GM18520 (cell line): ENCODE measurements around the gene ACOT7.

Source experiments
- ATAC-seq: cut with Tn5 transposase; IDR thresholded peaks from one replicate; pipeline ENCODE4 v1.9.1; 2021; ENCODE audit not compliant: unreplicated experiment

ACOT7 gene

DNA sequence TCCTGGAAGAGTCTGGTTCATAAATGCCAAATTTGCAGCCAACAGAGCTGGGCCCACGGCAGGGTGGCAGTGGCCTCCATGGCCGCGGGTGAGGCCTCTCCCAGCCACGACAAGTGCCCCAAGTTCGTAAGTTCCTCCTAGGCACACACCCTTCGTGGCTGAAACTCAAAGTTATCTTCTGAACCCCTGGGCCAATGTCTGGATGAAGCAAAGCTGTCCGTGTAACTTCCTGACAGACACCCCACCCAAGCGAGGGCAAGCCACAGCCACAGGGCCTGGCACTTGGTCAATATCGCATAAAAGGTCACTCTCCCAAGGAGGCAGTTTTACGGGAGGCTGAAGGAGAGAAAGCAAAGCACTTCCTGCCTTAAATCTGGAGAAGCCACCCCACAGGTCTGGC, 104.9 kb downstream of the ACOT7 start:
- no peak for ATAC-seq

DNA sequence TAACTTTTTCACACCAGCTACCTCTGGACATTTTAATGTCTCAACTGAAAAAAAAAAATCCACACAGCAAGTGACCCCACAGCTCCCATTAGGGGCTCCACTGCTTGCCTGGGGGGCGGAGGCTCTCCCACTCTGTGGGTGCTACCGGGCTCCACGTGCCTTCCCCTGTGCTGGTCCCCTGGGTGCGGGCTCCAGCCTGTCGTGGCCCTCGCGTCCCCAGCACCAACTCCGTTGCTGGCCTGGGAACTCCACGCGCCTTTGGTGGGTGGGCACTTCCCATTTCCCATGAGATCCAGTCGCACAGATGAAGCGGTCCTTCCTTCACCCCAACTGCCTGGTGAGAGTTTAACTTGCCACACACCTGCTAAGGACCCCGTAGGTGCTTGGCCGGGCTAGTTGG, 105.5 kb downstream of the ACOT7 start:
- no peak for ATAC-seq

DNA sequence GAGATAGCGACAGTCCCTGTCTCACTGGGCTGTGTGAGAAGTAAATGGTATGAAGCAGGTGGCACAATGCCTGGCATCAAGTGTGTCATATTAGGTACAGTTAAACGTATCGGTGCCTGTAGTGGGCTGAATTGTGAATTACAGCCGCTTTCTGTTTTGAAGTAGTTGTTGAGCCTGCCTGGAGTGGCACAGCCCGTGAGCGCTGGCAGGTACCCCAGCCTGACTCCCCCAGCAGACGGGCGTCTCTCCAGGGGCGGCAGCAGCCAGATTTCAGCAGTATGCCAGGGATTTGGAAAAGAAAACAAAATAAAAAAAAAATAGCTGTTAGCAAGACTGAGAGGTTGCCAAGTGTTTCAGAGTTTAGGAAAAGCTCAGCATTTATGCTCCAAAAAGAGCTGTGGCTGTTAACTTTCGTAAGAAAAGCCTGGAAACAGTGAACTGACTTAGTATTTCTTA, 106.1 kb downstream of the ACOT7 start:
- ATAC-seq: no peak

DNA sequence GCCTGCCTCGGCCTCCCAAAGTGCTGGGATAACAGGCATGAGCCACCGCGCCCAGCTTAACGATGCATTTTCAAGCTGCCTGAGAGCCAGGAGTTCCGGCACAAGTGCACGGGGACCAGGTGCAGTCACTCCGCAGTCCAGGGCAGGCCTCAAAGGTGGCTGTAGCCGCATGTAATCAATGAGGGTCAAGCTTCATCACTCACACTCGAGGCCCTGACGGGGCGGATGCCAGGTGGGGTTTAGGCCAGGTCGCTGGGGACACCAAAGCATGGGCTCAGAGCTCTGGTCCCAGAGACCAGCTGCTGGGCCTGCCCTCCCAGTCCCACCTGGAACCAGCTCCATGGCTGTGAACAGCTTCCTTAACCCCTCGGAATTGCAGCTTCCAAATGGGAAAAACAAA, 106.5 kb downstream of the ACOT7 start:
- no peak for ATAC-seq

DNA sequence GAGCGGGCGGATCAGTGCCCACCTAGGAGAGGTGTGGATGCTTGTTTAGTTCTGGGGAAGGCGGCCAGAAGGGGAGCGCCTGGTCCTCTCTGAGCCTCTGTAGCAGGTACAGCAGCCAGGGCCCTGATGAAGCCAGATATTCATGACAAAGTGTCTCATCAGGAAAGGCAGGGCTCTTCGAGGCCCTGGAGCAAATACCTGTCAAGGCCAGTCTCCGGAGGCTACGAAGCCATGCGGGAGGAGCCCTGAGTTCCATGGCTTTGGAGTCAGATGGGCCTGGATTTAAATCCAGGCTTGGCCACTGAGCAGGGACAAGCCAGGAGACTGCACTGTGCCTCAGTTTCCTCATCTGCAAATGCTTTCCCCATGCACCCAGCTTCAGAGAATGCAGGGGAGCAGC, 107.3 kb downstream of the ACOT7 start:
- no peak for ATAC-seq

DNA sequence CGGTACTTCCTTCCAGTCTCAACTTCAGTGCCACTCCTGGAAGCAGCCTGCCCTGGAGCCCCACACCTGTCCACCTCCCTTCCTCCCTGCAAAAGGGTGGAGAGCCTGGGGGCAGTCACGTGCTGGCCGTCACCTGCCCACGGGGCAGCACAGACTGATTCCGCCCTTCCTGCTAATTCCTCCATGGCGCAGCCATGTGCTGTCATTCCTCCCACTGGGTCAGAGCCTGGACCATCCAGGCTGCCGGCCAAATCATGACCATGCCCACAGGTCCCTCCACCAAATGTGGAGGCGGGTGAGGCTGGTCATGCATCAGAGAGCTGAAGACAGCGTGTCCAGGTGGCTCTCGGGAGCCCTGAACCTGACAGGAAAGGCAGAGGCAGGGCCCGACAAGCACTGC, 108.2 kb downstream of the ACOT7 start:
- ATAC-seq: no peak

DNA sequence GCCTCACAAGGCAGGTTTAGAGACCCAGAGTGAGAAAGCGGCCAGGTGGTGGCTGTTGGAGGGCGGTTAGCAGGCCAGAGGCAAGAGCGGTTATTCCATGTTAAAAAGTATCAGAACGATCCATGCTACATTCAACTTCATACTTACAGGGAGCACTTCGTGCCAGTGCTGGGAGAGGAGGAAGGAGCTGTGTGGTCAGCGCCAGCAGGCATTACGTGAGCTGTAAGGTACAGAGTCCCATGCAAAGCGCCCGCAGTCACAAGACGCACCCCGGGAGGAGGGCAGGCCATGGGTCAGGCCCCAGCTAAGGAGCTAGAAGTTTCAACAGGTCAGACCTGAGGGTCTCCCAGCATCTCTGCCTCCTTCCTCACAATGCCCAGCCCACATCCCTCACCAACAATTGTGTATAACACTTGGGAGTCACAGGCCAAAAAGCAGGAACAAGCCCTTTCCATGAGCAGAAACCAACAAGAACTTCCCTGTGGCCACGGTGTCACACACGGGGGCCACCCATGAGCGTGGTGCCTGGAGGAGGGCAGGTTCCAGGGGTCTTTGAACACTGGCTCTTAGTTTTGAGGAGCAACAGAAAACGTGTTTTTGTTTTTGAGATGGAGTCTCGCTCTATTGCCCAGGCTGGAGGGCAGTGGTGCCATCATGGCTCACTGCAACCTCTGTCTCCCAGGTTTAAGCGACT, 110.8 kb downstream of the ACOT7 start:
- no peak for ATAC-seq

DNA sequence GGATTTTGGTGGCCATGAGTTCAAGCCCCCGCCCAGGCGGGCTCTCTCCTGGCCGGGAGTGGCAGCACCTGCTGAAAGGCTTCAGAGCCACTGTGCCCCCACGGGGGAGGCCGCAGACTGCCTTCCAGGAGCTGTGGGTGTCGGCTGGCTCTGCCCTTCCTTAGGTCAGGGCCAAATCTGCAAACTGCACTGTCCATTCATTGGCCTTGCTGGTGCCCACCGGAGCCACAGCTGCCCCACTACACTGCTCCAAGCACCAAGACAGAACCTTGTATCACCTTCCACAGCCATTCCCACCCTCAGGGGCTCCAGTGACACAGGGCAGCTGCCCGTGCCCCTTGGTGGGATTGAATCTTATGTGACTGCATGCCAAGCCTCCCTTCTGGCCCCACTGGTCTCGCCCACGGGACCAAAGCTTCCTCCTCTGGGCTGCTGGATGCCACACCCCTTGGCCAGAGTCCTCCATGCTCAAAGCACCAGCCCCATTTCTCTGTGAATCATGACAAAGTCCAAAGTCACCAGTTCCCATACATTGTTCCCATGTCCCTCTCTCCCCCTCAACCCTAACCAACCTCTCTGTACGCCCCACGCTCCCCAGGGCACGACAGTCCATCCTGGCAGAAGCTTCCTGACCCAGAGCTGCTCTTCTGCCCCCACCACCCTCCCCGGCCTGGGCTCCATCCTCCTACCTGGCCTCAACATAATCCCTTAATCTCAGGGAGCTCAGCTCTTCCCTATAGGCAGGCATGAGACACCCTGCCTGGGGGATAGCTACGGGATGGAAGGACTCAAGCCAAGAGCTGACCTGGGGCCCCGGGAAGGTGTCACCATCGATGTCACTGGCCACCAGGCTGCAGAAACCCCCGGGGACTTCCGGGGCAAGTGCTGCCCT, 111.8 kb downstream of the ACOT7 start:
- ATAC-seq: no peak

DNA sequence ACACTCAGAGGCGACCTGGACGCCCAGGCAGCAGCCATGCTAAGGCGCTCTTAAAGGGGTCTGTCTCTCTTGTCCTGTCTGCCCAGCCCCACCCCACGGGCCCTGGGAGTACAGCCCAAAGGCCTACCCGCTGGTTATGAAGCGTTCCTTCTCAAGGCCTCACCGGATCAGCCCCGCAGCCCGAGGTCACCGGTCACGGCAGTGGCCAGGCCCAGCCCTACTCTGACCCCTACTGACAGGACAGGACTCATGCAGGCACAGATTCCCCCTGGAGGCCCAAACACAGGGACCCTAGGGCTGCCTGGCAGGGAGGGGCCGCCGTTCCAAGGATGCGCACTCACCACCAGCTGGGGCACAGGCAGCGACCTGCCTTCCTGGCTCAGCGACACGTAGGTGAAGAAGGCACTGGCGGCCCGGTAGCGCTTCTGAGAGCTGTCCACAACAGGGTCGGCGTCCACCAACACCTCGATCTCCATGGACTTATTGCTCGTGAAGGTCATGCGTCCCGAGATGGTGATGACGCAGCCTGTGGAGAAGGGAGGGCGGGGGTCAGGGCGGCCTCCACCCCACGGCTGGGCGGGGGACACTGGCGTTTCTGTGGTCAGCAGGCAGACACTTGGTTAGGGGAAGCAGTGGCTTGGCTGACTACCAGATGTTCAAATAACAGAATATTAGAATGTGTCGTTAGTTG, 112.7 kb downstream of the ACOT7 start:
- ATAC-seq: no peak

DNA sequence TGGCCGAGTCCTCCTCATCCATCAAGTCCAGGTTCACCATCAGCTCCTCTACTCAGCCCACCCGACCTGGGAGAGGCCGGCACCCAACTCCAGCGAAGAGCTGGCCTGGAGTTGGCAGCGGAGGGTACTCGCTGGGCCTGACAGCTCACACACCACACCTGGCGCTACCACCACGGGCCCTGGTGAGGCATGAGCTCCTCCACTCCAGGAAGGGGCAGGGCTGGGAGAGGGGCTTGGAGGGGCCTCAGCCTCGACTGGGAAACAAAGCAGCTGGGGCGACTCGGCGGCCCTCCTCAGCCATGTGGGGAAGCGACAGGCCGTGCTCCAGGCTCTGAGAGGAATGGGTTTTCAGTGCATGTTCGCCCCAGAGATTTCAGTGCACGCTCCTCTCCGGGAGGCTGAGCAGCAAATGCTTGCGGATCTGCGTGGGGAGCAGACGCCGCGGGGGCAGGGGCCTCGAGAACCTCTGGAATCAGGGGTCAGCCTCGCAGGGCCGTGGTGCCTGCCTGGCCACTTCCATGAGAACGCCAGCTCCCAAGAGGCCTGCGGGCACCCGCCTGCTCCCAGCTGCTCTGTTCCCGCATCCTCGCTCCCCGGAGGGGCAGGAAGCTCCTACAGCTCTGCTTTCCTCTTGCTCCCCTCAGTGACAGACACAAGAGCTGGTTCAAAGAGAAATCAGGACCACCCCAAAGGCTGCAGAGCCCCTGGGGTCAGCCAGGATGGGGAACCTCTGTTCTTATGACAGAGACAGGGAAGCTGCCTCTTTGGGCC, 113.8 kb downstream of the ACOT7 start:
- no peak for ATAC-seq

DNA sequence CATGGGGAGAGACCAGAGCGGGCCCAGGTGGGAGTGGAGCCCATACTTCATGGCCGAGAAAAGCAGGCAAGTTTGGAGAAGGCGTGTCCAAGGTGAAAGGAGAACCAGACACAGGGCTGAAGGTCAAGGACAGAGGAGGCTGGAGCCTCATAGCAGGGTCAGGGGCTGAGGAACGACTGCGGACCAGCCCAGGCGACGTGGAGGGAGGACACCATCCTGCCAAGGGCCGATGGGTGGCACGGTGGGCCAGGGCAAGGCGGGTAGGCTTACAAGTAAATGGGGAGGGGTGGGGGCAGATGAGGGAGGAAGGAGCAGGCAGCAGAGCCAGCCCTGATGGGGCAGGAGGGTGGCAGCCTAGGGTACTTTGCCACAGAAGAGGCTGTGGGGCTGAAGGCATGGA, 114.5 kb downstream of the ACOT7 start:
- ATAC-seq: no peak

DNA sequence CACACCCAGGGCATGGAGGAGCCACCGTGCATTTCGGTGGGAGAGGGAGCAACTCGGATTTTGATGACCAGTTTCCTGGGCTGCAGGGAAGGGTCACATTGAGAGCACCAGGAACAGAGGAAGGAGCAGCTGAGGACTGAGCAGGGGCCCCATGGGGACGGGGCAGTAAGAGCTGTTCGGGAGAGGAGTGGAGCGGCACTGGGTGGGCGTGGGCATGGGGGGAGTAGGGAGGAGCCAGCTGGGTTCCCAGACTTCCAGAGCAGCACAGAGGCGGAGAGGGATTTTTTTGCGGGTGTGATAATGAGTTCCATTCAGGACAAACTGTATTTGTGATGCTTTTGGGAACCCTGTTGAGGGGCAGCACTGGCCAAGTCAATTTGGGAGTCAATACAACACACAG, 115.3 kb downstream of the ACOT7 start:
- no peak for ATAC-seq

DNA sequence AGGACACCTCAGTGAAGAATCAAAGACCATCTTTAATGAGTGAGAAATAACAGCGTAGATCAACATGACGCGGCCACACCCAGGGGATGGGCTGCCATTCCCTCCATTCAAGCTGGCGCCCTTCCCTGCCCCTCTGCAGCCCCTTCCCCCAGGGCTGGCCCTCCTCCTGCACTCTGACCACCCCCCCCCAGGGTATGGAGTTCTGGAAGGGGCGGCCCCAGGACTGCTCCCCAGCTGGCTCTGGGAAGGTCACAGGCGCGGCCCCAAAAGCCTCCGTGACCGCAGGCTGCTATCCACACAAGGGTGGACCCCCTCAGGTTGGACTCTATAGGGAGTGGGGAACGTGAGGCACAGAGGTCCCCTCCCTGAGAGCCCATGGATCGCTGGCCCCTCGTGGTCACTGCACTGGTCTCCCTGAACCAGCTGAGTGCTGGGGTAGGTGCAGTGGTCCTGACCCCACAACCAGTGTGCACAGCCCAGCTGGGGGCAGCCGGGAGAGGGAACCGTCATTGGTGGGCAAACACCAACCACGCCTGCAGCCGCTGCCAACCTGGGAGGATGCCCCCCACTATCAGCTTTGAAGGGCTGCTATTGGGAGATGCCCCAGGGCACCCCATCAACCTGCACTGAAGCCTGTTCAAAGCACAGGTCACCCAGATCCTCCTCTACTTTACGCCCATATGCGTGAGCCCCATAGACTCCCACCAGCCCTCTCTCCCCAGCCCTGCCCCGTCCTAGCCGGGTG, 116.6 kb downstream of the ACOT7 start:
- ATAC-seq: no peak

DNA sequence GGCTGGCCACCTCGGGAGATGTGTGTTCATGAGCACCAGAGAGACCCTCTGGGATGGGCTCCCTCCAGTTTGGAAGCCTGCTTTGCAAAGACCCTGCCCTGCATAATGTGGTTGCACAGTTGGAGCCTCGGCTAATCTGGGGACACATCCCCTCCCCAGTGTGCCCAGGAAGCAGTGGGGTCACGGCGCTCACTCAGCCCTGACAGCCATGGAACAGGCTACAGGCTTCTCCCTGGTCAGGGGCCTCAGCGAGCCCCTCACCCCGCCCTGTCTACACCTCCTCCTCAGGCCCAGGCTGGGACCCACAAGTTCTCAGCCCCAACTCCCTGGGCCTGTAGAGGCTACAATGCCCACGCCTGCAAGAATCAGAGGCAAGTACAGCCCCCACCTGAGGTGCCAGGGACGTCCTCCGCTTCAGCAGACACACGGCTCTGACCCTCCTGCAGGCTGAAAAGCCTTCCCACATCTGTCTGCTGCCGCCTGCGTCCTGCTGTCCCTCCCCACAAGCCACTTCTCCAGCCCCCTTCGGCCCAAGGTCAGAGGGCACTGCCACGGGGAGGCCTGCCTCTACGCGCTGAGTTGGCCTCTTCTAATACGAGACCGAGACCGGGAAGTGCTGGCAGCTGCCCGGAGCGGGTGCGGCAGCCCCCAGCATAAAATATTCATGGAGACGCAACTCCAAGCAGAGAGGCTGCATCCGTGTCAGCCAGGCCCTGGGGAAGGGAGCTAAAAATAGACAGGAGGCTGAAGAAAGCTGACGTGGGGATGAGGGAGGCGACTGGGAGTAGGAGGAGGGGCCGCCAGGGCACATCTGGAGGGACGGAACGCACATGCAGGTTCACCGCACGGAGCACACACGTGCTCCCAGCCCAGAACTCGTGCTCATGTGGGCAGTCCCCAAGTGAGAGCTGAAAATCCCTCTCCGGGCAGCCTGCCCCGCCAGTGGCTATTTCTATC, 117.5 kb downstream of the ACOT7 start:
- no peak for ATAC-seq

DNA sequence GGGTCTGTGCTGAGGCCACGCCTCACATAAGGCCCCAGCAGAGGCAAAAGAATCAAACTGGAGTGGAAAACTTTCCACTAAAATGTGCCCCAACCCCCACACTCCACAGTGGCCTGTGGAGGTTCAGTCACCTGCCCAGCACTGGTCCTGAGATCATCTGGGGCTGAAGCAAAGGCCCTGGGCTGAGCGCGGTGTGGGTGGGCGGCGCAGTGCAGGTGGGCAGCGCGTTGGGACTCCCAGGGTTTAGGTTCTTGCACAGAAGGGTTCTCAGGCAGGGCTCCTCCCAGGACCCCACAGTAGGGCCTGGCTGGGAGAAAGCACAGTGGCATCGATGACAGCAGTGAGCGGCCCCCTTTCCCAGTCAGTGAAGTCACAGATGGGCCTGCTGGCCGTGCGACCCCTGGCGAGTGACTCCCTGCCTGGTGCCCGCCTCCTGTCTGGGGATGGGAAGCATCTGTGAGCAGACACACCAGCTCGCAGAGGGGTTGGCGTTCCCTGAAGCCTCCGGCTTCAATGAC, 118.9 kb downstream of the ACOT7 start:
- ATAC-seq: no peak

DNA sequence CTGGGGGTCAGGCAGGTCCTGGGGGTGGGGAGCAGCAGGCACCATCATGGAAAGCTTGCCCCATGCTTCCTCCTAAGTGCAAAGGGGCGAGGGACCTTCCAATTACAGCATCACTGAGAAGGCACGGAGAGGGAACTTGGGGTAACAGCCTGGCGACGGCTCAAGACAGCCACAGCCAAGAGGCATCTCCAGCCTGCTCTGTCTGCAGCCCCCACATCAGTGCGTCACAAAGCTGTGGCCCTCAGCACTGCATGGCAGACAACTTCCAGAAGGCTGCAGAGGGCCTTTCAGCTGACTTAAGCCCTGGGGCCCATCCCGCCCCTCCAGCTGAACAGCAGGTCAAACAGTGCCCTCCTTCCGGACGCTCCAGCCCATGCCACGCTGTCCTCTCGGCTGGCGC, 119.5 kb downstream of the ACOT7 start:
- no peak for ATAC-seq

DNA sequence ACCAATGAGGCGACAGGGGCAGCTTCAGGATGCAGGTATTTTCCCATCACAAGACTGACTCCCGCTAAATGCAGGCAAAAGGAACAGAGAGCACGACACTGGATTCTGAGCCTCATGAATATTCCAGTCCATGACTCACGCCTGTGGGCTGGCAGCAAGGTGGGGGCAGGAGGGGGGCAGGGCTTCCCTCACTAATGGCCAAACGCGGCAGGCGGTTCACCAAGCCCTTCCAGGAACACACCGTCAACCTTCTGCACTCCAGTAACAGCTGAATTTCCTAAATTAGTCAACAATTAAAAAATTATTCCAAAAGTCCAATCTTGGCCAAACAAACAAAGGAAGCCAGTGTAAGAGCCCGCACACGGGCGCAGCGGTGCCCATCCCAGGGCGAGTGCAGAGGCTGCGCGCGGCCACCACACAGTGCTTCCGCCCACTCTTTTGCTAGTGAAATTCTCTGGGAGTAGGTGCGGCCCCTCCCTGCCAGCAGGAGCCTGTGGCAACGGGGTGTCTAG, 120.1 kb downstream of the ACOT7 start:
- no peak for ATAC-seq

DNA sequence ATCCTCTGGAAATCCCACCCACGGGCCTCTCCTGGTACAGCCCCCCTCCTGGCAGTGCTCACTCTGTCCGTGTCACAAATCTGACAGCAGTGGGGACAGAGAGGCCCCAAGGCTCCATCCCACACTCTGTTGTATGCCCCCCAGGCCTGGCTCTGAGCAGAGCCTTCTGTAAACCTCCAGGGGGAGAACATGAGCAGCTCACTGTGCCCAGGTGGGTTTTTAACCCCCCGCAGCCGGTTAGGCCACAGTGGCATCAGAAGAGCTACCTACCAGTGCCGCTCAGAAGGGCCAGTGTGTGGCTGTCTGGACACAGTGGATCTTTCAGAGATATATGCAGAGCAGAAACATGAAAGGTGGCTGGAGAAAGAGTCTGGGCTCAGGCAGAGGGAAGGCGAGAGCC, 120.7 kb downstream of the ACOT7 start:
- ATAC-seq: no peak

DNA sequence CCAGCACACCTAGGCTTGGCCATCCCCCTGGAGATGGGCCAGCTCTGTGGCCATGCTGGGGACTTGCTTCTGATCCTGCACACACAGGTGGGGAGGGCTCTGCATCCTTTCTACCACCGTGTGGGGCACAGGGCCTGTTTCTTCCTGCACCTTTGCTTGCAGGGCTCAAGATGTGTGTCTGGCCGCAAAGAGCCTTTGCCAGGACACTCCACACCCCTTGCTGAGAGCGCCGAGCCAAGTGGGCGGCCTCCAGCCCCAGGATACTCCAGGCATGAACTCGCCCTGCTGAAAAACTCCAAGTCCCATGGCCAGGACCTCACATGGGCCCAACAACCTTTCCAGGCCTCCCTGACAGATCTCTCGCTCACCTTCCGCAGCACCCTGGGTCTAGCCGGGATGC, 121.1 kb downstream of the ACOT7 start:
- no peak for ATAC-seq
